ENCODE data around the gene ZNF814.
"Not testable (repeated sequence)": the region's sequence is repeated elsewhere in the genome, so short reads cannot be mapped to it uniquely, and the experiment has no call there.

ZNF814 gene

GRCh38 chr19:57890706-57891105, 1.9 kb upstream of the ZNF814 start:
- WGBS, 2 experiments (ENCODE audit: insufficient coverage in 2 of 2): 75% methylated on average over 2 to 3 of the region's 3 CpGs
- H3K4me1 ChIP-seq (ENCODE audit: control insufficient read depth, insufficient read depth, low read length, poor library complexity, severe bottlenecking); H3K9me3 ChIP-seq (ENCODE audit: control insufficient read depth, low read length); H3K4me3 ChIP-seq (ENCODE audit: extremely low read depth, insufficient read depth, low read length, poor library complexity, severe bottlenecking): not testable (repeated sequence)
- peaks cover 13% of the 10 kb centered on the region for H3K36me3 ChIP-seq (ENCODE audit: control insufficient read depth, insufficient read depth, low read length)
- peak overlapping the region; percentile 78 for H3K27ac ChIP-seq (ENCODE audit: low read depth, low read length, severe bottlenecking)

DNA sequence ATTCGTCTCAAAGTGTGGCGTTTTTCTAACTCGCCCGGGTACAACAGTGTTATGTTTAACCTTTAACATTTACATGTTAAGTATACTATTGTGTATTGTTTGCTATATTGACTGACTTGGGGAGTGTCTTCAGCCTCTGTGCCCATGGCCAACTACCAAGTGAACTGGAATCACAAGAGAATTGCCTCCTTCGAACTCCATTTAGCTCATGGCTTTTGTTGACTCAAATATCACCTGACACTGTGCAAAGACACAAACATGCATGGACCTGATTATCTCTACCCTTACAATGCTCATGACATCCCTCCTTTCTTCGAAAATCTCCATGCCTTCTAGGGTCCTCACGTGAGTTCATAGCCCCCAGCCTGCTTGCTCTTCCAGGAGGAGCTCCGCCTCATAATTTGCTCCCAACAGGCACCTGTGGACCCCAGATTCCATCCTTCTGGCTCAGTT, 704 bp downstream of the ZNF814 start:
- WGBS, 2 experiments (ENCODE audit: insufficient coverage in 2 of 2): 0 to 2% methylated on average over 4 of the region's 8 CpGs
- Histone ChIP-seq H3K36me3 (ENCODE audit: control insufficient read depth, insufficient read depth, low read length) (peaks cover 39% of the 10 kb centered on the region), H3K4me1 (ENCODE audit: control insufficient read depth, insufficient read depth, low read length, poor library complexity, severe bottlenecking) (peaks cover 3% of the 10 kb centered on the region), H3K9me3 (ENCODE audit: control insufficient read depth, low read length) (peaks cover 9% of the 10 kb centered on the region), H3K4me3 (ENCODE audit: extremely low read depth, insufficient read depth, low read length, poor library complexity, severe bottlenecking) (peak overlapping the region; percentile 92), H3K27ac (ENCODE audit: low read depth, low read length, severe bottlenecking) (peak overlapping the region; percentile 86)

DNA sequence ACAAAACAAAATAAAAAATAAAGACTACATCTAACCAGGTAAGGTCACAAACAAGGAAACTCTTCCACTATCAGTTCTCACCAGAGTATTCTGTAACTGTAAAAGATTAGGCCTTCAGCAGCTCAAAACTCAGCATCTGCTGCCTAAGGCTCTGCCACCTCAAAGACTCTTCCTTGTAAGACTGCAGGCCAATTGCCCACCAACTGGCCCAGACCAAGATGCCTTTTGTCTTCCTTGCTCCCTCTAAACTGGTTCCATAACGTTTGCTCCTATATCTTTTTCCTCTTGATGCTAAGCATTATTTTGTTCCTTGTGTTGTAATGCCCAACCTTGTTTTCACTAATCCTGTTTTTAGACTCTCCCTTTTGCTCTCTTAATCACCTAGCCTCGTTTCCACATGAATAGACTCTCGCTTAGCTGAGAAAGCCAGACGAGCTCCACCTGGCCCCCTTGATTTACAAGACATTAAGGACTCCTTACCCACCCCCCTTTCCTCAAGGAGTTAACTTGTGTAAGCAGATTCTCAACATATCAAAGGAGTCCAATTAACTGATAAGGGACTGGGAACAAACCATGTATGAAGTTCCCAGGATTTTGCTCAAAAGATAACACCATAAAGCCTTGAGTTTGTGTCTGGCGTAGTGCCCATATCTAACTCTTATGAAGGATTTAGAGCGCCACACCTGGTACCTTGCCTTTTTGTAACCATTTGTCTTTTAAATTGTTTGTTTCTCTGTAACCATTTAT, 1.5 kb downstream of the ZNF814 start:
- WGBS, 2 experiments (ENCODE audit: insufficient coverage in 2 of 2): 4 to 12% methylated on average over 3 to 4 of the region's 6 CpGs
- peaks cover 8% of the 10 kb centered on the region for H3K9me3 ChIP-seq (ENCODE audit: control insufficient read depth, low read length)
- peaks cover 3% of the 10 kb centered on the region for H3K4me1 ChIP-seq (ENCODE audit: control insufficient read depth, insufficient read depth, low read length, poor library complexity, severe bottlenecking)
- peaks cover 44% of the 10 kb centered on the region for H3K36me3 ChIP-seq (ENCODE audit: control insufficient read depth, insufficient read depth, low read length)
- H3K4me3 ChIP-seq (ENCODE audit: extremely low read depth, insufficient read depth, low read length, poor library complexity, severe bottlenecking): peak overlapping the region; percentile 92
- peak overlapping the region; percentile 86 for H3K27ac ChIP-seq (ENCODE audit: low read depth, low read length, severe bottlenecking)

- 85 to 89% methylated on average over 2 of the region's 3 CpGs for WGBS, 2 experiments (ENCODE audit: insufficient coverage in 2 of 2)
- H3K27ac ChIP-seq (ENCODE audit: low read depth, low read length, severe bottlenecking): no peak overlapping the region
- no peak overlapping the region for H3K4me3 ChIP-seq (ENCODE audit: extremely low read depth, insufficient read depth, low read length, poor library complexity, severe bottlenecking)
- H3K36me3 ChIP-seq (ENCODE audit: control insufficient read depth, insufficient read depth, low read length): peaks cover 44% of the 10 kb centered on the region
- peaks cover 5% of the 10 kb centered on the region for H3K9me3 ChIP-seq (ENCODE audit: control insufficient read depth, low read length)
- peaks cover 3% of the 10 kb centered on the region for H3K4me1 ChIP-seq (ENCODE audit: control insufficient read depth, insufficient read depth, low read length, poor library complexity, severe bottlenecking)
Observed at GRCh38 chr19:57886046-57886445, 2.8 kb downstream of the ZNF814 start.

- not testable (repeated sequence) for H3K4me1 ChIP-seq (ENCODE audit: control insufficient read depth, insufficient read depth, low read length, poor library complexity, severe bottlenecking); H3K4me3 ChIP-seq (ENCODE audit: extremely low read depth, insufficient read depth, low read length, poor library complexity, severe bottlenecking); H3K27ac ChIP-seq (ENCODE audit: low read depth, low read length, severe bottlenecking)
- peaks cover 34% of the 10 kb centered on the region for H3K9me3 ChIP-seq (ENCODE audit: control insufficient read depth, low read length)
- H3K36me3 ChIP-seq (ENCODE audit: control insufficient read depth, insufficient read depth, low read length): peaks cover 85% of the 10 kb centered on the region
- WGBS, 2 experiments (ENCODE audit: insufficient coverage in 2 of 2): 94 to 95% methylated on average over 5 to 6 of the region's 8 CpGs
Observed at GRCh38 chr19:57873883-57874799, 14.7 kb downstream of the ZNF814 start.

- Histone ChIP-seq H3K9me3 (ENCODE audit: control insufficient read depth, low read length) (peaks cover 34% of the 10 kb centered on the region), H3K4me1 (ENCODE audit: control insufficient read depth, insufficient read depth, low read length, poor library complexity, severe bottlenecking) (no peaks in the 10 kb centered on the region), H3K4me3 (ENCODE audit: extremely low read depth, insufficient read depth, low read length, poor library complexity, severe bottlenecking) (no peak overlapping the region), H3K36me3 (ENCODE audit: control insufficient read depth, insufficient read depth, low read length) (peaks cover 88% of the 10 kb centered on the region), H3K27ac (ENCODE audit: low read depth, low read length, severe bottlenecking) (no peak overlapping the region)
Observed at GRCh38 chr19:57872450-57872849, 16.4 kb downstream of the ZNF814 start.

DNA sequence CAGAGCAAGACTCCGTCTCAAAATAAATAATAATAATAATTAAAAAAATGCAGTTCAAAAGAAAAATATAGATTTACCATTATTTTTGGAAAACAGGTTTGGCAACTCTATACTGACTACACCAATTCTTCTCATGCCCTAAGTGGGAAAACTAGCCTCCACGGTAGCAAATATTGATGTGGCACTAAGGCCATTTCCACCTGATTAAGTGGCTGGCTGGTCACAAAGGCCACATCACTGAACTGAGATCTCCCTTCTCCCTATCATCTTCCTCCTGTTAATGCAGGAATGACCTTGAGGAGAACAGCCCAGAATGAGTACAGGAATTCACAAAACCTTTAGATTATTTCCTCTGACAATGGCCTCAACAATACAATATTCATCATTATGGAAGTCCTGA, 18.6 kb downstream of the ZNF814 start:
- Histone ChIP-seq H3K9me3 (ENCODE audit: control insufficient read depth, low read length) (peaks cover 29% of the 10 kb centered on the region), H3K27ac (ENCODE audit: low read depth, low read length, severe bottlenecking) (no peak overlapping the region), H3K4me1 (ENCODE audit: control insufficient read depth, insufficient read depth, low read length, poor library complexity, severe bottlenecking) (no peaks in the 10 kb centered on the region), H3K4me3 (ENCODE audit: extremely low read depth, insufficient read depth, low read length, poor library complexity, severe bottlenecking) (no peak overlapping the region), H3K36me3 (ENCODE audit: control insufficient read depth, insufficient read depth, low read length) (peaks cover 87% of the 10 kb centered on the region)
- 100% methylated on average over 1 of the region's 2 CpGs for WGBS, 2 experiments (ENCODE audit: insufficient coverage in 2 of 2)

- H3K27ac ChIP-seq (ENCODE audit: low read depth, low read length, severe bottlenecking); H3K4me3 ChIP-seq (ENCODE audit: extremely low read depth, insufficient read depth, low read length, poor library complexity, severe bottlenecking); H3K4me1 ChIP-seq (ENCODE audit: control insufficient read depth, insufficient read depth, low read length, poor library complexity, severe bottlenecking): not testable (repeated sequence)
- Histone ChIP-seq H3K9me3 (ENCODE audit: control insufficient read depth, low read length) (peaks cover 29% of the 10 kb centered on the region), H3K36me3 (ENCODE audit: control insufficient read depth, insufficient read depth, low read length) (peaks cover 88% of the 10 kb centered on the region)
- WGBS, 2 experiments (ENCODE audit: insufficient coverage in 2 of 2): 80 to 100% methylated on average over 1 of the region's 6 CpGs
Observed at GRCh38 chr19:57869655-57870054, 19.2 kb downstream of the ZNF814 start.

GRCh38 chr19:57867868-57868492, 20.9 kb downstream of the ZNF814 start:
- Histone ChIP-seq H3K4me3 (ENCODE audit: extremely low read depth, insufficient read depth, low read length, poor library complexity, severe bottlenecking) (no peak overlapping the region), H3K9me3 (ENCODE audit: control insufficient read depth, low read length) (peaks cover 17% of the 10 kb centered on the region), H3K36me3 (ENCODE audit: control insufficient read depth, insufficient read depth, low read length) (peaks cover 86% of the 10 kb centered on the region), H3K4me1 (ENCODE audit: control insufficient read depth, insufficient read depth, low read length, poor library complexity, severe bottlenecking) (no peaks in the 10 kb centered on the region), H3K27ac (ENCODE audit: low read depth, low read length, severe bottlenecking) (no peak overlapping the region)
- 84 to 95% methylated on average over 5 to 6 of the region's 7 CpGs for WGBS, 2 experiments (ENCODE audit: insufficient coverage in 2 of 2)

- H3K4me3 ChIP-seq (ENCODE audit: extremely low read depth, insufficient read depth, low read length, poor library complexity, severe bottlenecking); H3K4me1 ChIP-seq (ENCODE audit: control insufficient read depth, insufficient read depth, low read length, poor library complexity, severe bottlenecking); H3K9me3 ChIP-seq (ENCODE audit: control insufficient read depth, low read length); H3K27ac ChIP-seq (ENCODE audit: low read depth, low read length, severe bottlenecking): not testable (repeated sequence)
- WGBS, 2 experiments (ENCODE audit: insufficient coverage in 2 of 2): 93 to 100% methylated on average over 2 to 3 of the region's 3 CpGs
- H3K36me3 ChIP-seq (ENCODE audit: control insufficient read depth, insufficient read depth, low read length): peaks cover 85% of the 10 kb centered on the region
Observed at GRCh38 chr19:57862351-57862750, 26.5 kb downstream of the ZNF814 start.

Measured in mesodermal cell (in vitro differentiated cells).